Gastrocnemius medialis (tissue), 4 donors: ENCODE data around the gene PLXND1.

ENCODE experiments used
- CTCF ChIP-seq, 5 experiments: fragments of 450-650 bp in 3 of 5; fragments of 200-600 bp in 2 of 5; sonication (generic) in 2 of 5; IDR thresholded peaks in 4 of 5; conservative IDR thresholded peaks in 1 of 5; 1 replicate in 4 of 5; 2 replicates in 1 of 5; pipeline ENCODE4 v1.5.1; 2016 to 2019; ENCODE audit warnings: antibody characterized with exemption in 5 of 5, mild to moderate bottlenecking in 3 of 5, moderate library complexity in 3 of 5
- POLR2A ChIP-seq, 2 donors: fragments of 450-650 bp; IDR thresholded peaks; one replicate each; pipeline ENCODE4 v1.6.1; 2017; ENCODE audit warnings: antibody characterized with exemption in 2 of 2, mild to moderate bottlenecking in 2 of 2, moderate library complexity in 2 of 2

GRCh38 chr3:129581623-129582022 lies 24.9 kb downstream of the PLXND1 start:
- TF ChIP-seq CTCF (IDR thresholded peaks at IDR 0.05 in 4 of 5, conservative IDR thresholded peaks at IDR 0.05 in 1 of 5) = no peak
- no peak for TF ChIP-seq POLR2A (IDR thresholded peaks at IDR 0.05)
